DND-41 (cell line): ENCODE results near the gene NEDD4.

Experiments
- EZH2 ChIP-seq: IDR thresholded peaks from 3 replicates; pipeline ENCODE4 v1.6.1; 2012; ENCODE audit warnings: borderline replicate concordance, low read depth, mild to moderate bottlenecking, moderate library complexity, low read length, inconsistent platforms; ENCODE audit not compliant: severe bottlenecking
- TF ChIP-seq, protein P1 (sequence below): IDR thresholded peaks from 2 replicates; pipeline ENCODE4 v1.5.1; 2012; ENCODE audit warnings: borderline replicate concordance, low read length, moderate library complexity, mild to moderate bottlenecking; ENCODE audit not compliant: poor library complexity, severe bottlenecking; ENCODE audit errors: extremely low read depth

DNA sequence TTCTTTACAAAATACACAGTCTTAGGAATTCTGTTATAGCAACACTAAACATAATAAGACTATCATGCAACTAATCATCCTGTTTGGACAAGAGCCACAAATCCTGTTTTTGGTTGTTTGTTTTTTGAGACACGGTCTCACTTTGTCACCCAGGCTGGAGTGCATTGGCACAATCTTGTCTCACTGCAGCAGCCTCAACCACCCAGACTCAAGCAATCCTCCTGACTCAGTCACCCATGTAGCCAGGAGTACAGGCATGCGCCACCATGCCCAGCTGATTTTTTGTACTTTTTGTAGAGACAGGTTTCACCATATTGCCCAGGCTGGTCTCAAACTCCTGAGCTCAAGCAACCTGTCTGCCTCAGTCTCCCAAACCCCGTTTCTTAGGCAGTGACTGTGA lies 28.3 kb downstream of the NEDD4 start:
- TF ChIP-seq, protein P1, sequence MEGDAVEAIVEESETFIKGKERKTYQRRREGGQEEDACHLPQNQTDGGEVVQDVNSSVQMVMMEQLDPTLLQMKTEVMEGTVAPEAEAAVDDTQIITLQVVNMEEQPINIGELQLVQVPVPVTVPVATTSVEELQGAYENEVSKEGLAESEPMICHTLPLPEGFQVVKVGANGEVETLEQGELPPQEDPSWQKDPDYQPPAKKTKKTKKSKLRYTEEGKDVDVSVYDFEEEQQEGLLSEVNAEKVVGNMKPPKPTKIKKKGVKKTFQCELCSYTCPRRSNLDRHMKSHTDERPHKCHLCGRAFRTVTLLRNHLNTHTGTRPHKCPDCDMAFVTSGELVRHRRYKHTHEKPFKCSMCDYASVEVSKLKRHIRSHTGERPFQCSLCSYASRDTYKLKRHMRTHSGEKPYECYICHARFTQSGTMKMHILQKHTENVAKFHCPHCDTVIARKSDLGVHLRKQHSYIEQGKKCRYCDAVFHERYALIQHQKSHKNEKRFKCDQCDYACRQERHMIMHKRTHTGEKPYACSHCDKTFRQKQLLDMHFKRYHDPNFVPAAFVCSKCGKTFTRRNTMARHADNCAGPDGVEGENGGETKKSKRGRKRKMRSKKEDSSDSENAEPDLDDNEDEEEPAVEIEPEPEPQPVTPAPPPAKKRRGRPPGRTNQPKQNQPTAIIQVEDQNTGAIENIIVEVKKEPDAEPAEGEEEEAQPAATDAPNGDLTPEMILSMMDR = no peak
- TF ChIP-seq EZH2 = no peak
